Measurements from ENCODE around the gene EMX1.

The EMX1 gene

GRCh38 chr2:72980535-72981217, 63.4 kb downstream of the EMX1 start:
- H3K4me3 ChIP-seq (ENCODE audit: low read depth, low read length): no peak overlapping the region
- H3K36me3 ChIP-seq (ENCODE audit: control insufficient read depth in 2 of 2, insufficient read depth in 1 of 2, low read length in 2 of 2): peaks cover 0 to 3% of the 10 kb centered on the region in 2 experiments; a peak in 1 of 3 replicates
- H3K9me3 ChIP-seq (ENCODE audit: control insufficient read depth, insufficient read depth, low read depth, low read length): no peaks in the 10 kb centered on the region
- H3K4me1 ChIP-seq (ENCODE audit: control insufficient read depth, insufficient read depth, low read length): peaks cover 3% of the 10 kb centered on the region; the same call in 1 of the 2 replicates
- TF ChIP-seq ZNF350 (tag by site-specific recombination; IDR thresholded peaks at IDR 0.05): no peak
- TF ChIP-seq TSHZ1 (tag by site-specific recombination; IDR thresholded peaks at IDR 0.05; ENCODE audit: borderline replicate concordance): no peak
- no peak for TF ChIP-seq ATF2 (tag by site-specific recombination; IDR thresholded peaks at IDR 0.05; ENCODE audit: low read depth)
- no peak for TF ChIP-seq ZNF16 (tag by site-specific recombination; IDR thresholded peaks at IDR 0.05; ENCODE audit: low read depth)
- TF ChIP-seq ZNF223 (tag by site-specific recombination; IDR thresholded peaks at IDR 0.05): no peak
- TF ChIP-seq KLF16 (tag by site-specific recombination; IDR thresholded peaks at IDR 0.05): no peak
- no peak for TF ChIP-seq RBAK (tag by site-specific recombination; IDR thresholded peaks at IDR 0.05)
- TF ChIP-seq ZNF140 (tag by site-specific recombination; IDR thresholded peaks at IDR 0.05): no peak
- no peak for TF ChIP-seq ZNF341 (tag by site-specific recombination; IDR thresholded peaks at IDR 0.05; ENCODE audit: low read depth)
- TF ChIP-seq ZEB2 (tag by site-specific recombination; IDR thresholded peaks at IDR 0.05): no peak
- TF ChIP-seq ZNF114 (tag by site-specific recombination; IDR thresholded peaks at IDR 0.05): no peak
- TF ChIP-seq ZNF792 (tag by site-specific recombination; IDR thresholded peaks at IDR 0.05): no peak
- TF ChIP-seq ZNF274 (IDR thresholded peaks at IDR 0.05; ENCODE audit: low read length): no peak
- no peak for TF ChIP-seq ZNF274 (tag by site-specific recombination; IDR thresholded peaks at IDR 0.05; ENCODE audit: borderline replicate concordance)
- TF ChIP-seq ZSCAN23 (tag by site-specific recombination; IDR thresholded peaks at IDR 0.05): no peak
- TF ChIP-seq ZNF391 (tag by site-specific recombination; IDR thresholded peaks at IDR 0.05; ENCODE audit: borderline replicate concordance, low read depth): no peak
- TF ChIP-seq AEBP2 (tag by site-specific recombination; IDR thresholded peaks at IDR 0.05; ENCODE audit: borderline replicate concordance): no peak
- no peak for TF ChIP-seq ZBTB10 (tag by site-specific recombination; IDR thresholded peaks at IDR 0.05)
- no peak for TF ChIP-seq ZNF639 (tag by site-specific recombination; IDR thresholded peaks at IDR 0.05)
- no peak for TF ChIP-seq ZNF76 (tag by site-specific recombination; IDR thresholded peaks at IDR 0.05; ENCODE audit: borderline replicate concordance, low read depth)
- ChIA-PET POLR2A (interaction anchor here (0.6 kb wide), 1 partner anchor 15 kb away, joined by 3 read pairs; no protein-coding TSS in a partner anchor), CTCF (interaction anchor here (0.9 to 1.5 kb wide), 4 partner anchors 13 to 197 kb away, joined by 3 to 15 read pairs (median 3); no protein-coding TSS in a partner anchor)
- no peak overlapping the region for H3K27ac ChIP-seq (ENCODE audit: extremely low read depth, low read depth, low read length)

All from HEK293 (cell line).